CD4-positive, alpha-beta memory T cell (primary cell): ENCODE data around the gene ERBB4. TPM values are rescaled to one million over a fixed set of nuclear protein-coding genes. Genes with fewer than 3 reads are reported as not detected.

Experiments
- CTCF ChIA-PET: fragments of 350-600 bp; sonication (Branson Sonifier 250); formaldehyde crosslinking; loops from one replicate; lab custom pipeline; 2021; ENCODE audit warnings: inconsistent platforms; ENCODE audit not compliant: partially characterized antibody; lab: Charles Lee
- POLR2A ChIA-PET: fragments of 350-600 bp; sonication (Branson Sonifier 250); formaldehyde crosslinking; loops from one replicate; lab custom pipeline; 2021; ENCODE audit not compliant: partially characterized antibody; lab: Charles Lee
- DNase-seq, 5 donors: peaks; one replicate each; pipeline versions ENCODE4 v3.0.0 to v3.0.0-alpha.2; 2020 to 2022; ENCODE audit warnings: mixed read lengths in 1 of 5
- H3K27ac ChIP-seq: one replicate; pipeline ENCODE4 v1.7.0; 2013; ENCODE audit warnings: low read depth, low read length
- H3K27me3 ChIP-seq: 2 replicates; pipeline ENCODE4 v1.7.0; 2013; ENCODE audit warnings: mild to moderate bottlenecking, low read length, moderate library complexity; ENCODE audit not compliant: insufficient read depth
- H3K36me3 ChIP-seq: 2 replicates; pipeline ENCODE4 v1.7.0; 2013; ENCODE audit warnings: mild to moderate bottlenecking, low read length, moderate library complexity; ENCODE audit not compliant: insufficient read depth
- H3K4me1 ChIP-seq: 2 replicates; pipeline ENCODE4 v1.7.0; 2013; ENCODE audit warnings: mild to moderate bottlenecking, low read length, moderate library complexity; ENCODE audit not compliant: insufficient read depth
- H3K4me3 ChIP-seq, 2 donors: one replicate each; pipeline ENCODE4 v1.7.0; 2013; ENCODE audit warnings: low read length in 2 of 2, mild to moderate bottlenecking in 1 of 2
- H3K9me3 ChIP-seq, 2 donors: one replicate each; pipeline ENCODE4 v1.7.0; 2013; ENCODE audit warnings: low read length in 2 of 2, control low read depth in 1 of 2; ENCODE audit not compliant: control insufficient read depth in 1 of 2
- H3K27ac Mint-ChIP-seq, 7 donors: one replicate each; pipeline ENCODE4 v1.8.0; 2020 to 2021; ENCODE audit warnings: mixed read lengths in 7 of 7, mild to moderate bottlenecking in 6 of 7, inconsistent platforms in 3 of 7, moderate library complexity in 3 of 7
- H3K27me3 Mint-ChIP-seq, 2 donors: one replicate each; pipeline ENCODE4 v1.8.0; 2020 to 2021; ENCODE audit warnings: mixed read lengths in 2 of 2
- H3K36me3 Mint-ChIP-seq, 2 donors: one replicate each; pipeline ENCODE4 v1.8.0; 2020 to 2021; ENCODE audit warnings: mixed read lengths in 2 of 2, inconsistent platforms in 1 of 2, mild to moderate bottlenecking in 1 of 2
- H3K4me1 Mint-ChIP-seq, 4 donors: one replicate each; pipeline ENCODE4 v1.8.0; 2020 to 2021; ENCODE audit warnings: mixed read lengths in 4 of 4, mild to moderate bottlenecking in 1 of 4
- H3K4me3 Mint-ChIP-seq, 8 donors: one replicate each; pipeline ENCODE4 v1.8.0; 2020 to 2021; ENCODE audit warnings: mixed read lengths in 8 of 8, mild to moderate bottlenecking in 7 of 8, moderate library complexity in 6 of 8, inconsistent platforms in 3 of 8
- H3K9me3 Mint-ChIP-seq, 8 donors: one replicate each; pipeline ENCODE4 v1.8.0; 2020 to 2021; ENCODE audit warnings: mixed read lengths in 8 of 8, mild to moderate bottlenecking in 5 of 8, inconsistent platforms in 3 of 8, moderate library complexity in 1 of 8
- intact Hi-C: fragments of 100-400 bp; cut with micrococcal nuclease; formaldehyde crosslinking; loops from one replicate; pipeline ENCODE4 v1.15.1; 2023
- polyA plus RNA-seq, 2 donors: library from polyadenylated mRNA; unstranded; fragments of 300-500 nt; fragmentation: Illumina TruSeq; gene quantifications; one replicate each; pipeline ENCODE4 v1.2.3, GENCODE V29; 2021
- total RNA-seq, 2 experiments: library from RNA; stranded (reverse); gene quantifications; one replicate each; pipeline ENCODE4 v1.2.3, GENCODE V29; 2021

ERBB4 gene
- total RNA-seq (not detected), polyA plus RNA-seq (not detected)

DNA sequence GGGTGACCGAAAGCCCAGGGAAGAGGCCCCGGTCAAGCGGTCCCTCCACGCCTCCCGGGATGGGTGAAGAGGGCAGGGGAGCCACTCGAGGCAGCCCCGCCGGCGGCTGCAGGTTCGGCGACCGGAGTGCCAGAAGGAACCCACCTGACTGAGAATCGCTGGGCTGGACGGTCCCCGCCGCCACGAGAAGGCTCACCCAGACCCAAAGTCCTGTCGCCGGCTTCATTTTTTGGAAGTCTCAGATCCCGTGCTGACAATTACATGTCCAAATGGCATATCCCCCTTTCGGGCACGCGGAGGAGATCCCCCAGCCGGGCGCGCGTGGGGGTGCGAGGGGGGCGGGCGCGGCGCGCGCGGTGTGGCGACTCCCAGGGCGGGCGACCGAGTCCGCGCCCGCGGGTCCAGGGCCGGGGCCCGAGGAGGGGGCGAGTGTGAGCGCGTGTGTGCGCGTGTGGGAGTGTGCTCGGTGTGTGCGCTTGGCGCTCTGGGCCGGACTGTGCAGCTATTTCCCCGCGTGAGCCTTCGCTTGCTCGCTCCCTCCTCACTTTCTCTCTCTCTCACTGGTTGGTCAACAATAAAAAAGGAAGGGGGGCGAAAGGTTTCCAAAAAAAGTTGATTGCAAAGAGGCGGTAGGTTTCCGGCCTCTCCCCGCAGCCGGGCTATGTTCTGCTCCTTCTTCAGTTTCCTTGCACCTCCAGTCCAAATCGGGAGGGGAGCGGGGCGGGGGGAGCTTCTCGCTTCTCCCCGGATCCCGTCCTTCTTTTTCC, at the start of gene ERBB4:
ERBB4 (minus strand) TSS at position 498 of the 767 bp plus-strand sequence; CDS start at position 226, 272 bp downstream.
- no peaks in the 10 kb centered on the region for H3K36me3 Mint-ChIP-seq
- no peak within 1 kb of the TSS for H3K27ac Mint-ChIP-seq
- H3K27me3 Mint-ChIP-seq = peaks cover 29 to 31% of the 10 kb centered on the region in 2 donors
- Histone ChIP-seq H3K9me3 (no peaks in the 10 kb centered on the region), H3K27me3 (no peaks in the 10 kb centered on the region), H3K4me3 (no peak within 1 kb of the TSS), H3K4me1 (no peaks in the 10 kb centered on the region), H3K27ac (no peak within 1 kb of the TSS), H3K36me3 (no peaks in the 10 kb centered on the region)
- intact Hi-C loops = no loop called here
- peak within 1 kb of the TSS in 6 of 8 donors; percentile 21 to 59 (median 44) for H3K4me3 Mint-ChIP-seq
- POLR2A ChIA-PET = no interaction called here
- CTCF ChIA-PET = no interaction called here
- H3K4me1 Mint-ChIP-seq = peaks cover 3 to 14% (median 7%) of the 10 kb centered on the region in 4 donors
- no peak for DNase-seq
- peaks cover 0 to 8% (median 3%) of the 10 kb centered on the region in 8 donors for H3K9me3 Mint-ChIP-seq

DNA sequence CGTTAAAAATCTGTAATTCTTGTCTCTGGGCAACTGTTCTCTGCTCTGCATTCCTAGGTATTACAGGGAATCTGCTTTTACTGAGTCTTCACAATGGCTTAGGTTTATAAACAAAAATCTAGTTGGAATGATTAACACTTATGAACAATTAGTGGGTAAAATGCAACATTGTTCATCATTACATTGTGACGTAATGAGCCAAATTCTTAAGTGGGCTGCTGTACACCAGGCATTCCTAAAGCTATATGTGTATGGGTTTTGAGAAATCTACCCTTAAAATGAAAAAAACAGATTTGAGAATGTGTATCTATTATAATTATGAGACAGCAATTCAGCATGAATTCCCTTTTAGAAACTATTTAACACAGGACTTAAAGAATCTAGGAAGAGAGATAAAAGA, 41.5 kb upstream of the ERBB4 start:
- no peaks in the 10 kb centered on the region for H3K36me3 Mint-ChIP-seq
- no peak overlapping the region for H3K4me3 ChIP-seq
- H3K36me3 ChIP-seq = no peaks in the 10 kb centered on the region
- POLR2A ChIA-PET = no interaction called here
- H3K9me3 Mint-ChIP-seq = peaks cover 0 to 6% (median 2%) of the 10 kb centered on the region in 8 donors
- H3K4me1 Mint-ChIP-seq = no peaks in the 10 kb centered on the region
- H3K4me1 ChIP-seq = no peaks in the 10 kb centered on the region
- H3K27ac Mint-ChIP-seq = no peak overlapping the region
- H3K27me3 ChIP-seq = no peaks in the 10 kb centered on the region
- H3K27ac ChIP-seq = no peak overlapping the region
- DNase-seq = no peak
- CTCF ChIA-PET = no interaction called here
- H3K4me3 Mint-ChIP-seq = no peak overlapping the region
- H3K9me3 ChIP-seq = no peaks in the 10 kb centered on the region
- peaks cover 0 to 1% of the 10 kb centered on the region in 2 donors for H3K27me3 Mint-ChIP-seq
- intact Hi-C loops = no loop called here

DNA sequence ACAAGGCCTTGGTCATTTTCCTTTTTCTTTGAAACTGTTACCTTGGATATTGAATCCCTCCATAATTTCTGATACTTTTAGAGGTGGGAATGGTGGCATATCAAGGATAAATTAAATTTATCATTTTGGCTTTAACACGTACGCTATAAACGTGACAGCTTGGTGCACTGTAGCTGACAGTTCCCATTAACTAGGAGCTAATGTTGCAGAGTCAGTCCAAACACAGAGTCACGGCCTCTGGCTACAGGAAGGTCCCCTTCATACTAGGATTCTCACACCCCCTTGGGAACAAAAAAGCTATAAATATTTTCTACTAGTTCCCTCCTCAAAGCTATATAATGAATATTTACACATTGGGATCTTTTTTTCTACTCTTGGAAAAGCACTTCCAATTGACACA, 17.7 kb upstream of the ERBB4 start:
- no peak overlapping the region for H3K27ac ChIP-seq
- intact Hi-C loops = no loop called here
- Mint-ChIP-seq H3K4me3 (no peak overlapping the region), H3K36me3 (no peaks in the 10 kb centered on the region), H3K9me3 (peaks cover 0 to 2% (median 0%) of the 10 kb centered on the region in 8 donors), H3K27ac (no peak overlapping the region), H3K27me3 (peaks cover 0 to 4% of the 10 kb centered on the region in 2 donors), H3K4me1 (no peaks in the 10 kb centered on the region)
- no peaks in the 10 kb centered on the region for H3K36me3 ChIP-seq
- POLR2A ChIA-PET = no interaction called here
- H3K9me3 ChIP-seq = no peaks in the 10 kb centered on the region
- no peaks in the 10 kb centered on the region for H3K27me3 ChIP-seq
- no peaks in the 10 kb centered on the region for H3K4me1 ChIP-seq
- no peak overlapping the region for H3K4me3 ChIP-seq
- CTCF ChIA-PET = interaction anchor here (2.8 kb wide), 1 partner anchor 11 kb away, joined by 15 read pairs; no protein-coding TSS in a partner anchor
- no peak for DNase-seq

DNA sequence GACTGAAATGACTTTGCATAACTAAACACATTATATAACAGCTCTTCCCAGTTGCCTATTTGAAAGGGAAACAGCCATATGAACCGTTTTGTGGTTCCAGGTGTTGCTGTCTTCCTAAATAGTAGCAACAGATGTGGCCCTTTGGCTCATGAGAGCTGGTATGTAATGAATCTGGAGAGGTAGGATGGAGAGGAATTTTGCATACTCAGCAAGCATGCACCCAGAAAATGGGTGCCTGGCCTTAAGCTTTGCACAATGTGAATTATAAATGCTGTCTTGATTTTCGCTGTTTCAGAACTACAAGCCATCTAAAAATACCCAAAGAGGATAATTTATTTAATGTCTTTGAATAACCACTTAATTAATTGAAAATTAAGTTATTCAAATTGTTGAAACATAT, 15.6 kb upstream of the ERBB4 start:
- Histone ChIP-seq H3K36me3 (no peaks in the 10 kb centered on the region), H3K4me3 (no peak overlapping the region), H3K9me3 (no peaks in the 10 kb centered on the region), H3K4me1 (no peaks in the 10 kb centered on the region), H3K27ac (no peak overlapping the region), H3K27me3 (no peaks in the 10 kb centered on the region)
- ChIA-PET POLR2A (no interaction called here), CTCF (interaction anchor here (0.9 to 2.8 kb wide), 3 partner anchors 10 to 13 kb away, joined by 3 to 15 read pairs (median 6); no protein-coding TSS in a partner anchor)
- Mint-ChIP-seq H3K4me3 (no peak overlapping the region), H3K27me3 (peaks cover 0 to 4% of the 10 kb centered on the region in 2 donors), H3K36me3 (no peaks in the 10 kb centered on the region), H3K9me3 (peaks cover 0 to 2% (median 0%) of the 10 kb centered on the region in 8 donors), H3K27ac (peak overlapping the region in 1 of 7 donors; percentile 41), H3K4me1 (no peaks in the 10 kb centered on the region)
- intact Hi-C loops = no loop called here
- no peak for DNase-seq

DNA sequence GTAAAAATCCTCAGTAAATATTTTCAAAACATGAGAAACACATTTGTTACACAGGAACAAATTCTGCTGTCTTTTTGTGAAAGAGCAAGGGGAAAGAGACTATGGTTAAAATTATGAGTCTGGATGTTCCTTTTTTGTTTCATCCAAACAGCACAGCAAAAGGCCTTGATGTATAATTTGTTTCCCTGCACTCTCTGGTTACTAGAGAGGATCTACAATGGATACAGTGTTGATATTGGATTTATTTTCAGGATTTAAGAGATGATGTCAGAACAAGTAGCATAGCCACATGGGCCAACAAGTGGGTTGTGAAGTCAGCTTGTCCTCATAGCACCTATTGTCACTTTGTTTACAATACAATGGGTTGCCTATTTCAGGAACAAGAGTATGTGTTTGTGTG, 11.3 kb upstream of the ERBB4 start:
- Histone ChIP-seq H3K36me3 (no peaks in the 10 kb centered on the region), H3K4me3 (no peak overlapping the region), H3K4me1 (no peaks in the 10 kb centered on the region), H3K27ac (no peak overlapping the region), H3K27me3 (no peaks in the 10 kb centered on the region), H3K9me3 (no peaks in the 10 kb centered on the region)
- no peak for DNase-seq
- Mint-ChIP-seq H3K27ac (no peak overlapping the region), H3K9me3 (no peaks in the 10 kb centered on the region), H3K4me3 (no peak overlapping the region), H3K4me1 (no peaks in the 10 kb centered on the region), H3K36me3 (no peaks in the 10 kb centered on the region), H3K27me3 (peaks cover 0 to 4% of the 10 kb centered on the region in 2 donors)
- POLR2A ChIA-PET = no interaction called here
- CTCF ChIA-PET = no interaction called here
- intact Hi-C loops = no loop called here

DNA sequence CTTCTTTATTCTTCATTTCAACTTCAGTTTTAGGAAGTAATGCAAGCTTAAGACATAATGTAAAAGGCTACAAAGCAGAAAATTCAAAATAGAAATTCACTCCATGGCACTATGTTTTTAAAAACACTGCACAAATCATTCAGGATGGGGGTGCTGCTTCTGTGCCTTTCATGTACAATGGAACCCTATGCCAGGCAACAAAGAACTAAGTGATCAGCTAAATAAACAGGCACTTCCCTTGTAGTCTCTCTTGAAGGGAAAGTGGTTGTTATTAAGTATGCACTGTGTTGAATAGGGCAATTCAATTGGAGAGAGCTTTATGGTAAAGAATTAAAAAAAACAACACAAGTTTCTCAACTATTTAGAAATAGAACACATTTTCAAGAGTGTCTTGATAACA, 10.9 kb upstream of the ERBB4 start:
- POLR2A ChIA-PET = no interaction called here
- no peaks in the 10 kb centered on the region for H3K9me3 Mint-ChIP-seq
- CTCF ChIA-PET = no interaction called here
- no peaks in the 10 kb centered on the region for H3K36me3 Mint-ChIP-seq
- H3K36me3 ChIP-seq = no peaks in the 10 kb centered on the region
- no peak overlapping the region for H3K27ac ChIP-seq
- no peaks in the 10 kb centered on the region for H3K9me3 ChIP-seq
- no peak for DNase-seq
- intact Hi-C loops = no loop called here
- no peak overlapping the region for H3K4me3 ChIP-seq
- H3K27me3 ChIP-seq = no peaks in the 10 kb centered on the region
- H3K27me3 Mint-ChIP-seq = peaks cover 0 to 4% of the 10 kb centered on the region in 2 donors
- no peaks in the 10 kb centered on the region for H3K4me1 ChIP-seq
- H3K4me1 Mint-ChIP-seq = no peaks in the 10 kb centered on the region
- H3K27ac Mint-ChIP-seq = no peak overlapping the region
- H3K4me3 Mint-ChIP-seq = no peak overlapping the region

DNA sequence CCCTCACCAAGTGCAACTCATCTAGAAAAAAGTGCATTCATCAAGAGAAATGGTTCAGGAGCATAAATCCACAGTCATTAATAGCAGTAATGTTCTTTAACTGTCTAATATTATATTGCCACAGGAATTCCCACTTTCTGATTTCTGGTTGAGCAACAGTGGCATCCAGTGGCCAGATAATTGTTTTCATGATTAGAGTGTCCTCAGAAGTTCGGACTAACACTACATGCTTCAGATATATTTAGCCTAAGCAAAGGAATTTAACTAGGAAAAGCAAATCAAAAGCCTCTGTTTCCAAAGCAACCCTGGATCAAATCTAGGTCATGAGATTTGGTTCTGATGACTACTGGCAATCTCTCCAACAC, 9.8 kb upstream of the ERBB4 start:
- CTCF ChIA-PET = no interaction called here
- Mint-ChIP-seq H3K36me3 (no peaks in the 10 kb centered on the region), H3K4me1 (no peaks in the 10 kb centered on the region), H3K27ac (no peak overlapping the region), H3K27me3 (peaks cover 0 to 4% of the 10 kb centered on the region in 2 donors), H3K9me3 (no peaks in the 10 kb centered on the region), H3K4me3 (no peak overlapping the region)
- Histone ChIP-seq H3K4me3 (no peak overlapping the region), H3K9me3 (no peaks in the 10 kb centered on the region), H3K27ac (no peak overlapping the region), H3K27me3 (no peaks in the 10 kb centered on the region), H3K36me3 (no peaks in the 10 kb centered on the region), H3K4me1 (no peaks in the 10 kb centered on the region)
- POLR2A ChIA-PET = no interaction called here
- intact Hi-C loops = no loop called here
- DNase-seq = no peak
